CD14-positive monocyte (primary cell): ENCODE measurements around the gene CD163. TPM values are rescaled to one million over a fixed set of nuclear protein-coding genes. Genes with fewer than 3 reads are reported as not detected.

Source experiments
- DNase-seq, 3 donors: peaks; one replicate each; pipeline ENCODE4 v3.0.0-alpha.2; 2011 to 2022
- H2AFZ ChIP-seq: 2 replicates; pipeline ENCODE4 v1.6.0; 2012; ENCODE audit warnings: mild to moderate bottlenecking, low read depth, low read length, inconsistent platforms; ENCODE audit not compliant: insufficient read depth, poor library complexity, severe bottlenecking
- H3K27ac ChIP-seq, 2 donors: 1 replicate in 1 of 2; 2 replicates in 1 of 2; pipeline ENCODE4 v1.5.1; 2012 to 2013; ENCODE audit warnings: low read length in 2 of 2, control low read depth in 1 of 2, inconsistent platforms in 1 of 2, low read depth in 1 of 2, mild to moderate bottlenecking in 1 of 2
- H3K27me3 ChIP-seq, 2 donors: one replicate each; pipeline versions ENCODE4 v1.6.0 to v1.6.1; 2011 to 2013; ENCODE audit warnings: low read length in 2 of 2; ENCODE audit not compliant: control insufficient read depth in 2 of 2, insufficient read depth in 2 of 2
- H3K36me3 ChIP-seq, 2 donors: replicated peaks in 1 of 2; 1 replicate in 1 of 2; 2 replicates in 1 of 2; pipeline versions ENCODE4 v1.5.1 to v1.6.1; 2012 to 2013; ENCODE audit warnings: low read length in 2 of 2, control low read depth in 1 of 2, inconsistent platforms in 1 of 2, mild to moderate bottlenecking in 1 of 2; ENCODE audit not compliant: insufficient read depth in 2 of 2, control insufficient read depth in 1 of 2
- H3K4me1 ChIP-seq, 2 donors: 1 replicate in 1 of 2; 2 replicates in 1 of 2; pipeline versions ENCODE4 v1.5.1 to v1.6.1; 2012 to 2013; ENCODE audit warnings: low read length in 2 of 2, control low read depth in 1 of 2, inconsistent platforms in 1 of 2, mild to moderate bottlenecking in 1 of 2, moderate library complexity in 1 of 2; ENCODE audit not compliant: insufficient read depth in 2 of 2, control insufficient read depth in 1 of 2
- H3K4me2 ChIP-seq: replicated peaks from 2 replicates; pipeline ENCODE3; 2012; ENCODE audit warnings: low read length, moderate library complexity, mild to moderate bottlenecking; ENCODE audit not compliant: poor library complexity, severe bottlenecking; ENCODE audit errors: extremely low read depth
- H3K4me3 ChIP-seq, 3 experiments: fragments of 200-600 bp in 1 of 3; sonication (generic) in 1 of 3; replicated peaks in 1 of 3; 1 replicate in 2 of 3; 2 replicates in 1 of 3; pipeline ENCODE4 v1.5.1; 2011 to 2013; ENCODE audit warnings: low read length in 3 of 3, mild to moderate bottlenecking in 3 of 3, control low read depth in 2 of 3, low read depth in 2 of 3, inconsistent platforms in 1 of 3, moderate library complexity in 1 of 3
- H3K79me2 ChIP-seq: 2 replicates; pipeline ENCODE4 v1.6.0; 2012; ENCODE audit warnings: mild to moderate bottlenecking, control low read depth, inconsistent platforms, low read length, moderate library complexity; ENCODE audit not compliant: insufficient read depth
- H3K9ac ChIP-seq: 2 replicates; pipeline ENCODE4 v1.6.0; 2017; ENCODE audit warnings: low read length, mild to moderate bottlenecking; ENCODE audit not compliant: insufficient read depth, poor library complexity, severe bottlenecking
- H3K9me3 ChIP-seq, 2 donors: replicated peaks in 1 of 2; 1 replicate in 1 of 2; 2 replicates in 1 of 2; pipeline versions ENCODE4 v1.5.1 to v1.6.1; 2012 to 2013; ENCODE audit warnings: low read length in 2 of 2, control low read depth in 1 of 2; ENCODE audit not compliant: control insufficient read depth in 1 of 2, insufficient read depth in 1 of 2
- H4K20me1 ChIP-seq: 2 replicates; pipeline ENCODE4 v1.6.0; 2012; ENCODE audit warnings: mild to moderate bottlenecking, low read length, control low read depth, moderate library complexity; ENCODE audit not compliant: insufficient read depth
- H3K27ac Mint-ChIP-seq, 7 donors: one replicate each; pipeline ENCODE4 v1.8.0; 2020; ENCODE audit warnings: mild to moderate bottlenecking in 7 of 7, mixed read lengths in 7 of 7, moderate library complexity in 6 of 7, inconsistent platforms in 2 of 7
- H3K27me3 Mint-ChIP-seq, 3 donors: one replicate each; pipeline ENCODE4 v1.8.0; 2021 to 2022; ENCODE audit warnings: low read depth in 3 of 3, mild to moderate bottlenecking in 3 of 3, mixed read lengths in 3 of 3, moderate library complexity in 3 of 3, inconsistent platforms in 1 of 3
- H3K36me3 Mint-ChIP-seq, 2 donors: one replicate each; pipeline ENCODE4 v1.8.0; 2020; ENCODE audit warnings: mixed read lengths in 2 of 2, inconsistent platforms in 1 of 2, mild to moderate bottlenecking in 1 of 2
- H3K4me1 Mint-ChIP-seq: one replicate; pipeline ENCODE4 v1.8.0; 2020; ENCODE audit warnings: mild to moderate bottlenecking, mixed read lengths
- H3K4me3 Mint-ChIP-seq, 2 donors: one replicate each; pipeline ENCODE4 v1.8.0; 2020; ENCODE audit warnings: mild to moderate bottlenecking in 2 of 2, mixed read lengths in 2 of 2, moderate library complexity in 1 of 2
- H3K9me3 Mint-ChIP-seq, 7 donors: one replicate each; pipeline ENCODE4 v1.8.0; 2020 to 2022; ENCODE audit warnings: mixed read lengths in 7 of 7, mild to moderate bottlenecking in 6 of 7, moderate library complexity in 6 of 7, inconsistent platforms in 2 of 7
- WGBS: methylation state at CpG from one replicate; pipeline ENCODE4 v1.1.5; 2013; ENCODE audit warnings: missing lambda C conversion rate; ENCODE audit not compliant: insufficient coverage; 5-methylcytosine and 5-hydroxymethylcytosine counted together
- intact Hi-C, 2 donors: fragments of 100-400 bp; cut with micrococcal nuclease; formaldehyde crosslinking; loops; one replicate each; pipeline versions ENCODE4 v1.15.0 to v1.15.1; 2023
- polyA plus RNA-seq, 3 donors: library from polyadenylated mRNA; depleted of rRNA in 1 of 3; unstranded in 2 of 3; stranded (reverse) in 1 of 3; fragments of 300-500 nt in 2 of 3; fragments of >200 nt in 1 of 3; fragmentation: Illumina TruSeq in 2 of 3; gene quantifications; 1 replicate in 2 of 3; 2 replicates in 1 of 3; pipeline ENCODE4 v1.2.3, GENCODE V29; 2012 to 2021
- TF ChIP-seq, protein P1 (sequence below): fragments of 200-600 bp; IDR thresholded peaks from one replicate; pipeline ENCODE4 v1.8.0; 2022; ENCODE audit warnings: antibody characterized with exemption, mild to moderate bottlenecking

Gene CD163
- polyA plus RNA-seq, 3 donors: 119 to 130 (median 123) TPM

DNA sequence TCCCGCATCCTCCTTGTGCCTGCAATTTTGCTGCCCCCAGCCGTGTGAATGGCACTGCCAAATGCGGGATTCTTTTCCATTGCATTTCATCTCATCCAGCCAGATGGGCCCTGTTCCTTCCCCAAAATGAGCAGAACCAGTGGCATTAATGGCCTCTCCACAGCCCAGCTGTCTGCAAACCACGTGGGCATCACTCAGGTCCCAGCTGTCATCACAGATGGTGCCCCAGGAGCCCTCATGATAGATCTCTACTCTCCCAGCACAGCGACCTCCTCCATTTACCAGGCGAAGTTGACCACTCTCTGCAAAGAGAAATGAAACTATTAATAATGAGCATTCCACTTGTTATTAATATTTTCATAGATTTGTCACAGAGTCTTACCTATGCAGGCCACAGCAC, 17.1 kb downstream of the CD163 start:
- intact Hi-C loops: no loop called here
- Histone ChIP-seq H2AFZ (no peak overlapping the region), H3K79me2 (no peaks in the 10 kb centered on the region), H3K36me3 (peaks cover 61 to 91% of the 10 kb centered on the region in 2 donors), H3K4me1 (no peaks in the 10 kb centered on the region), H3K4me3 (no peak overlapping the region), H3K27ac (no peak overlapping the region), H3K9me3 (no peaks in the 10 kb centered on the region), H3K9ac (no peak overlapping the region), H3K27me3 (no peaks in the 10 kb centered on the region), H3K4me2 (no peak overlapping the region), H4K20me1 (peaks cover 19% of the 10 kb centered on the region)
- no peak overlapping the region for H3K4me3 Mint-ChIP-seq
- H3K4me1 Mint-ChIP-seq: peaks cover 12% of the 10 kb centered on the region
- no peak for DNase-seq
- peaks cover 78 to 83% of the 10 kb centered on the region in 2 donors for H3K36me3 Mint-ChIP-seq
- 100% methylated on average over 2 of the region's 6 CpGs for WGBS
- H3K27ac Mint-ChIP-seq: peak overlapping the region in 2 of 7 donors; percentile 12 to 31
- peaks cover 0 to 3% (median 0%) of the 10 kb centered on the region in 7 donors for H3K9me3 Mint-ChIP-seq
- peaks cover 0 to 3% (median 2%) of the 10 kb centered on the region in 3 donors for H3K27me3 Mint-ChIP-seq
- TF ChIP-seq, protein P1, sequence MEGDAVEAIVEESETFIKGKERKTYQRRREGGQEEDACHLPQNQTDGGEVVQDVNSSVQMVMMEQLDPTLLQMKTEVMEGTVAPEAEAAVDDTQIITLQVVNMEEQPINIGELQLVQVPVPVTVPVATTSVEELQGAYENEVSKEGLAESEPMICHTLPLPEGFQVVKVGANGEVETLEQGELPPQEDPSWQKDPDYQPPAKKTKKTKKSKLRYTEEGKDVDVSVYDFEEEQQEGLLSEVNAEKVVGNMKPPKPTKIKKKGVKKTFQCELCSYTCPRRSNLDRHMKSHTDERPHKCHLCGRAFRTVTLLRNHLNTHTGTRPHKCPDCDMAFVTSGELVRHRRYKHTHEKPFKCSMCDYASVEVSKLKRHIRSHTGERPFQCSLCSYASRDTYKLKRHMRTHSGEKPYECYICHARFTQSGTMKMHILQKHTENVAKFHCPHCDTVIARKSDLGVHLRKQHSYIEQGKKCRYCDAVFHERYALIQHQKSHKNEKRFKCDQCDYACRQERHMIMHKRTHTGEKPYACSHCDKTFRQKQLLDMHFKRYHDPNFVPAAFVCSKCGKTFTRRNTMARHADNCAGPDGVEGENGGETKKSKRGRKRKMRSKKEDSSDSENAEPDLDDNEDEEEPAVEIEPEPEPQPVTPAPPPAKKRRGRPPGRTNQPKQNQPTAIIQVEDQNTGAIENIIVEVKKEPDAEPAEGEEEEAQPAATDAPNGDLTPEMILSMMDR: no peak

DNA sequence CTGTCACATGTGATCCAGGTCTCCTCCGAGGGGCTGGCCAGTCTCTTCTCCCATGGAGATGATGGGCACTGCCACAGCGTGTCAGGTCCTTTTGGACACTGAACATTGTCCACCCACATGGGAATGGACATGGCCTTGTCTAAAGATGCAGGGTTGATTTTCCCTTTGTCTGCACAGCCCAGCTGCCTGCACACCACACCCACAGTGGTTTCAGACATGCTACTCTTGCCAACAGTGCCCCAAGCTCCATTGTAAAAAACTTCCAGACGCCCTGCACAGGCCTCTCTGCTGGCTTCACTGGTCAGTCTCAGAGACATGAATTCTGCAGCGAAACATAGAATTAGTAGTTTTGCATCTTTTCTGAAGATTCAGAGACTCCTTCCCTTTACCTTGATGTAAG, 18.5 kb downstream of the CD163 start:
- Mint-ChIP-seq H3K9me3 (peaks cover 0 to 3% (median 0%) of the 10 kb centered on the region in 7 donors), H3K36me3 (peaks cover 86 to 87% of the 10 kb centered on the region in 2 donors), H3K4me3 (no peak overlapping the region), H3K4me1 (peaks cover 9% of the 10 kb centered on the region), H3K27ac (no peak overlapping the region), H3K27me3 (peaks cover 0 to 3% (median 2%) of the 10 kb centered on the region in 3 donors)
- Histone ChIP-seq H3K9me3 (no peaks in the 10 kb centered on the region), H3K27ac (no peak overlapping the region), H4K20me1 (peaks cover 21% of the 10 kb centered on the region), H3K27me3 (no peaks in the 10 kb centered on the region), H3K4me1 (no peaks in the 10 kb centered on the region), H3K36me3 (peaks cover 73 to 93% of the 10 kb centered on the region in 2 donors), H3K9ac (no peak overlapping the region), H3K4me3 (no peak overlapping the region), H3K4me2 (no peak overlapping the region), H3K79me2 (no peaks in the 10 kb centered on the region), H2AFZ (no peak overlapping the region)
- DNase-seq: no peak
- TF ChIP-seq, protein P1: no peak
- intact Hi-C loops: no loop called here
- WGBS: no CpG with 5 or more reads among the region's 4 CpGs
